ENCODE results near the gene GSC2.

Gene GSC2

GRCh38 chr22:19152942-19153883 is 3.1 kb upstream of the GSC2 start:
- no peak for DNase-seq (ENCODE audit: low spot score)

GRCh38 chr22:19151329-19152191 is 1.5 kb upstream of the GSC2 start:
- DNase-seq (ENCODE audit: low spot score): no peak

- no peak for DNase-seq (ENCODE audit: low spot score)
These were observed 613 bp upstream of the GSC2 start for GRCh38 chr22:19150482-19151328.

GRCh38 chr22:19149047-19149883 is 827 bp downstream of the GSC2 start:
- no peak for DNase-seq (ENCODE audit: low spot score)

GRCh38 chr22:19148417-19149046 is 1.6 kb downstream of the GSC2 start:
- no peak for DNase-seq (ENCODE audit: low spot score)

GRCh38 chr22:19147195-19147780 is 2.8 kb downstream of the GSC2 start:
- DNase-seq (ENCODE audit: low spot score): no peak

GRCh38 chr22:19146215-19146968 is 3.7 kb downstream of the GSC2 start:
- DNase-seq (ENCODE audit: low spot score): no peak

GRCh38 chr22:19143967-19144400 is 6.1 kb downstream of the GSC2 start:
- peak; percentile 20 for DNase-seq (ENCODE audit: low spot score)

GRCh38 chr22:19143212-19143611 is 6.9 kb downstream of the GSC2 start:
- no peak for DNase-seq (ENCODE audit: low spot score)

- no peak for DNase-seq (ENCODE audit: low spot score)
These were observed 7.7 kb downstream of the GSC2 start for GRCh38 chr22:19142394-19142793.

GRCh38 chr22:19139974-19140373 is 10.1 kb downstream of the GSC2 start:
- DNase-seq (ENCODE audit: low spot score): no peak

- DNase-seq (ENCODE audit: low spot score): no peak
These were observed 11.1 kb downstream of the GSC2 start for GRCh38 chr22:19139001-19139356.

GRCh38 chr22:19138217-19139000 is 11.7 kb downstream of the GSC2 start:
- no peak for DNase-seq (ENCODE audit: low spot score)

- DNase-seq (ENCODE audit: low spot score): no peak
These were observed 12.5 kb downstream of the GSC2 start for GRCh38 chr22:19137384-19138216.

GRCh38 chr22:19136915-19137314 is 13.2 kb downstream of the GSC2 start:
- DNase-seq (ENCODE audit: low spot score): no peak

GRCh38 chr22:19134874-19135273 is 15.2 kb downstream of the GSC2 start:
- no peak for DNase-seq (ENCODE audit: low spot score)

GRCh38 chr22:19134176-19134831 is 15.8 kb downstream of the GSC2 start:
- DNase-seq (ENCODE audit: low spot score): no peak
